GM18508 (cell line): Measurements from ENCODE around the gene FGFR1OP2.

Experiments used
- ATAC-seq: cut with Tn5 transposase; IDR thresholded peaks from one replicate; pipeline ENCODE4 v1.9.1; 2021; ENCODE audit warnings: moderate number of reproducible peaks; ENCODE audit not compliant: insufficient read depth, unreplicated experiment

Gene FGFR1OP2

GRCh38 chr12:27000961-27001360 is 62.7 kb downstream of the FGFR1OP2 start:
- ATAC-seq = no peak

GRCh38 chr12:27001663-27002062 is 63.4 kb downstream of the FGFR1OP2 start:
- ATAC-seq = no peak

GRCh38 chr12:27002141-27002540 is 63.9 kb downstream of the FGFR1OP2 start:
- ATAC-seq = no peak

- ATAC-seq = no peak
Measured at GRCh38 chr12:27003421-27004381, 65.4 kb downstream of the FGFR1OP2 start.

- no peak for ATAC-seq
Measured at GRCh38 chr12:27005495-27005894, 67.2 kb downstream of the FGFR1OP2 start.

GRCh38 chr12:27006797-27007467 is 68.7 kb downstream of the FGFR1OP2 start:
- no peak for ATAC-seq

GRCh38 chr12:27008081-27008480 is 69.8 kb downstream of the FGFR1OP2 start:
- no peak for ATAC-seq

- no peak for ATAC-seq
Measured at GRCh38 chr12:27009881-27010301, 71.6 kb downstream of the FGFR1OP2 start.

- ATAC-seq = no peak
Measured at GRCh38 chr12:27012239-27012981, 74.1 kb downstream of the FGFR1OP2 start.

GRCh38 chr12:27012982-27013255 is 74.6 kb downstream of the FGFR1OP2 start:
- ATAC-seq = no peak

- peak; percentile 9 for ATAC-seq
Measured at GRCh38 chr12:27013611-27014084, 75.4 kb downstream of the FGFR1OP2 start.

GRCh38 chr12:27014085-27014858 is 76.0 kb downstream of the FGFR1OP2 start, which contains the start of gene TM7SF3:
Gene TM7SF3, minus strand, starts transcription at chr12:27014384. Its CDS starts 216 bp downstream, at chr12:27014168.
- ATAC-seq = peak; percentile 43

GRCh38 chr12:27014859-27015729 is 76.8 kb downstream of the FGFR1OP2 start:
- ATAC-seq = no peak

- no peak for ATAC-seq
Measured at GRCh38 chr12:27015730-27016076, 77.4 kb downstream of the FGFR1OP2 start.
